ENCODE results near the gene MYO7A.

Gene MYO7A

DNA sequence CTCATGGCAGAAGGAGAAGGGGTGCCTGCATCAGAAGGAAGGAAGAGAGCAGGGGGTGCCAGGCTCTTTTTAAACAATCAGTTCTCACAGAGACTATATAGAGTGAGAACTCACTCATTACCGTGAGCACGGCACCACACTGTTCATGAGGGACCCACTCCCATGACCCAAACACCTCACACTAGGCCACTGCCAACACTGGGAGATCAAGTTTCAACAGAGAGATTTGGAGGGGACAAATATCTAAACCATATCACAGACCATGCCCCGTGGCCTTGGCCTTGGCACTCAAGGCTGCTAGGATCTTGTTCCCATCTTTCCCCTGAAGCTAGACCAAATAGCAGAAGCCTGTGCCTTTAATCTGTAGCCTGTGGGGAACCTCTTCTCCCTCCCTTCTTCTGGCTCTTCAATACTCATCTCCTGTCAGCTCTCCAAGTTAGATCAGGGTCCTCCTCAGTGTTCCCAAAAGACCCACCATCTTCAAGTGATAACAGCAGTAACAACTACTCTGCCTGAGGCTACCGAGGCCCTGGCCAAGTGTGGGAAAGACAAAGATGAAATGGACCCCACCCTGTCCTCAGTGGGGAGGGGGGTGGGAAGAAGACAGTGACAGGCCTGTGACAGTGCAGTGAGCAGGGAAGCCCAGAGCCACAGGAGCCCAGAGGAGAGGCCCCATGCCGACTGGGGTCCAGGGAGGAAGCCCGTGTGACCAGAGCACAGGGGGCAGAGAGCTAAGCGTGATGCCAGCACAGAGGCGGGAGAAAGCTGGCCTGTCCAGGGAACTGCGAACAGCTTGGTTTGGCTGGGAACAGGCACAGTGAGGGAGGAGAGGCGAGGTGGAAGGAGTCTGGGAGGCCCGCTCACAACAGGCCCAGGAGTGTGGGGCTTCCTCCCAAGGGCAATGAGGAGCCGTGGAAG, 72.6 kb downstream of the MYO7A start:
- H3K4me3 ChIP-seq (ENCODE audit: low read length), result no peak overlapping the region
- H2AFZ ChIP-seq (ENCODE audit: low read length), result no peak overlapping the region
- no peaks in the 10 kb centered on the region for H3K9me2 ChIP-seq (replicated peaks; ENCODE audit: insufficient read depth, low read length)
- no peaks in the 10 kb centered on the region for H3K36me3 ChIP-seq (replicated peaks; ENCODE audit: insufficient read depth, low read length)
- no peaks in the 10 kb centered on the region for H3K79me2 ChIP-seq (ENCODE audit: low read length)
- no peak overlapping the region for H3K27ac ChIP-seq (ENCODE audit: low read length)
- H3K9ac ChIP-seq (ENCODE audit: low read length), result no peak overlapping the region
- TF ChIP-seq, protein P1, sequence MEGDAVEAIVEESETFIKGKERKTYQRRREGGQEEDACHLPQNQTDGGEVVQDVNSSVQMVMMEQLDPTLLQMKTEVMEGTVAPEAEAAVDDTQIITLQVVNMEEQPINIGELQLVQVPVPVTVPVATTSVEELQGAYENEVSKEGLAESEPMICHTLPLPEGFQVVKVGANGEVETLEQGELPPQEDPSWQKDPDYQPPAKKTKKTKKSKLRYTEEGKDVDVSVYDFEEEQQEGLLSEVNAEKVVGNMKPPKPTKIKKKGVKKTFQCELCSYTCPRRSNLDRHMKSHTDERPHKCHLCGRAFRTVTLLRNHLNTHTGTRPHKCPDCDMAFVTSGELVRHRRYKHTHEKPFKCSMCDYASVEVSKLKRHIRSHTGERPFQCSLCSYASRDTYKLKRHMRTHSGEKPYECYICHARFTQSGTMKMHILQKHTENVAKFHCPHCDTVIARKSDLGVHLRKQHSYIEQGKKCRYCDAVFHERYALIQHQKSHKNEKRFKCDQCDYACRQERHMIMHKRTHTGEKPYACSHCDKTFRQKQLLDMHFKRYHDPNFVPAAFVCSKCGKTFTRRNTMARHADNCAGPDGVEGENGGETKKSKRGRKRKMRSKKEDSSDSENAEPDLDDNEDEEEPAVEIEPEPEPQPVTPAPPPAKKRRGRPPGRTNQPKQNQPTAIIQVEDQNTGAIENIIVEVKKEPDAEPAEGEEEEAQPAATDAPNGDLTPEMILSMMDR (IDR thresholded peaks at IDR 0.05; ENCODE audit: low read length), result no peak
- no peak for TF ChIP-seq EZH2 (optimal IDR thresholded peaks at IDR 0.05; ENCODE audit: low read depth, low read length)
- no peak for TF ChIP-seq EZH2phosphoT487 (IDR thresholded peaks at IDR 0.05; ENCODE audit: low read length)
- H3K9me3 ChIP-seq (replicated peaks; ENCODE audit: insufficient read depth, low read length), result no peaks in the 10 kb centered on the region
- no peaks in the 10 kb centered on the region for H4K20me1 ChIP-seq (ENCODE audit: insufficient read depth, low read length)
- H3K27me3 ChIP-seq (replicated peaks; ENCODE audit: insufficient read depth, low read length), result no peaks in the 10 kb centered on the region
- no peaks in the 10 kb centered on the region for H3F3A ChIP-seq (ENCODE audit: insufficient read depth, low read length)
- no peaks in the 10 kb centered on the region for H3K4me1 ChIP-seq (ENCODE audit: low read length)
- no peak overlapping the region for H3K4me2 ChIP-seq (ENCODE audit: low read depth, low read length)
- DNase-seq, result peak; percentile 4

DNA sequence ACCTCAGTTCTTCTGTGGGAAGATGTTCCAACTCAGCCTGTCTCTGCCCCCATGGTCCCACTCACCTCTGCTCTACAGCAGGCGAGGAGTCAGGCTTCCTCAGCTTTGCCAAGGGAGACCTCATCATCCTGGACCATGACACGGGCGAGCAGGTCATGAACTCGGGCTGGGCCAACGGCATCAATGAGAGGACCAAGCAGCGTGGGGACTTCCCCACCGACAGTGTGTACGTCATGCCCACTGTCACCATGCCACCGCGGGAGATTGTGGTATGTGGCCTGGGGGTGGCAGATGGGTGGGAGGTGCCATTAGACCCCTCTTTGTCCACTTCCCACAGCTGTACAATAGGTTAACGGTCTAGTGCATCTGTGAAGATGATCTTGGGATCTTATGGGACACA, 73.3 kb downstream of the MYO7A start:
- Histone ChIP-seq H3K79me2 (ENCODE audit: low read length) (no peaks in the 10 kb centered on the region), H3K9ac (ENCODE audit: low read length) (no peak overlapping the region), H3K27ac (ENCODE audit: low read length) (no peak overlapping the region), H3K9me3 (replicated peaks; ENCODE audit: insufficient read depth, low read length) (no peaks in the 10 kb centered on the region), H3K4me1 (ENCODE audit: low read length) (no peaks in the 10 kb centered on the region), H3K4me3 (ENCODE audit: low read length) (no peak overlapping the region), H3K27me3 (replicated peaks; ENCODE audit: insufficient read depth, low read length) (no peaks in the 10 kb centered on the region), H3F3A (ENCODE audit: insufficient read depth, low read length) (no peaks in the 10 kb centered on the region), H3K9me2 (replicated peaks; ENCODE audit: insufficient read depth, low read length) (no peaks in the 10 kb centered on the region), H3K4me2 (ENCODE audit: low read depth, low read length) (no peak overlapping the region), H2AFZ (ENCODE audit: low read length) (no peak overlapping the region), H4K20me1 (ENCODE audit: insufficient read depth, low read length) (no peaks in the 10 kb centered on the region), H3K36me3 (replicated peaks; ENCODE audit: insufficient read depth, low read length) (no peaks in the 10 kb centered on the region)
- DNase-seq, result no peak
- TF ChIP-seq EZH2phosphoT487 (IDR thresholded peaks at IDR 0.05; ENCODE audit: low read length), result no peak
- no peak for TF ChIP-seq EZH2 (optimal IDR thresholded peaks at IDR 0.05; ENCODE audit: low read depth, low read length)
- TF ChIP-seq, protein P1 (IDR thresholded peaks at IDR 0.05; ENCODE audit: low read length), result no peak

DNA sequence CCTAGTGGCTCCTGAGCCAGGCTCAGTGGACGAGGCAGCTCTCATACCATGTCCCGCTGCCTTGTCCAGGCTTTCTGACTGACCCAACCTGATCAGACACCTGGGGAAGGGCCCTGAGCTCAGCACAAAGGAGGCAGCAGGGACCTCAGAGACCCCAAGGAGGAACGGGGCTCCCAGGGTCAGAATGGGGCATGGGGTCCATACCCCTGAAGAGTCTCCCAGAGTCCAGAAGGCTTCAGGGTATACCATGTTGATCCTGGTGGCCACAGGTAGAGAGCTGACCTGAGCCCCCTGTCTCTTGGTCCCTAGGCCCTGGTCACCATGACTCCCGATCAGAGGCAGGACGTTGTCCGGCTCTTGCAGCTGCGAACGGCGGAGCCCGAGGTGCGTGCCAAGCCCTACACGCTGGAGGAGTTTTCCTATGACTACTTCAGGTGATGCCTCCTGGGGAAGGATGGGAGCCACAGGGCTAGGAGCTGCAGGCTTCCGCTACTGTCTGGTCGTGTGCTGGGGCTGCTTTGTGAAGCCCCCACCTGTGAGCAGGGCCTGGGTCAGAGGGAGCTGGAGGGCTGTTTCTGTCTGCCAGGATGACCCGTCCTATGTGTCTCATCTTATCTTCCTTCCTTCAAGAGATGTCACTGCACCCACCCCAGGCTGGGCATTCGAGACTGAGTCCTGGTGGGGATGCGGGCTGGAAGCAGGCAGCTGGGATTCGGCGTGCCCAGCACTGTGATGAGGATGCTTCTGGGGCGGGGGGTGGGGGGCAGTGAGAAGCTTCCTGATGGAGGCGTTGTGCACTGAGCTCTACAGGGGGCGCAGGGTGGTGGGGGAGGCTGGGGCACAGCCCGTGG, 74.2 kb downstream of the MYO7A start:
- Histone ChIP-seq H4K20me1 (ENCODE audit: insufficient read depth, low read length) (no peaks in the 10 kb centered on the region), H3K36me3 (replicated peaks; ENCODE audit: insufficient read depth, low read length) (no peaks in the 10 kb centered on the region), H3F3A (ENCODE audit: insufficient read depth, low read length) (no peaks in the 10 kb centered on the region), H3K9me2 (replicated peaks; ENCODE audit: insufficient read depth, low read length) (no peaks in the 10 kb centered on the region), H3K27ac (ENCODE audit: low read length) (no peak overlapping the region), H3K9ac (ENCODE audit: low read length) (no peak overlapping the region), H2AFZ (ENCODE audit: low read length) (no peak overlapping the region), H3K79me2 (ENCODE audit: low read length) (no peaks in the 10 kb centered on the region), H3K4me3 (ENCODE audit: low read length) (no peak overlapping the region), H3K27me3 (replicated peaks; ENCODE audit: insufficient read depth, low read length) (no peaks in the 10 kb centered on the region), H3K9me3 (replicated peaks; ENCODE audit: insufficient read depth, low read length) (no peaks in the 10 kb centered on the region), H3K4me1 (ENCODE audit: low read length) (no peaks in the 10 kb centered on the region), H3K4me2 (ENCODE audit: low read depth, low read length) (no peak overlapping the region)
- TF ChIP-seq EZH2phosphoT487 (IDR thresholded peaks at IDR 0.05; ENCODE audit: low read length) (no peak), EZH2 (optimal IDR thresholded peaks at IDR 0.05; ENCODE audit: low read depth, low read length) (no peak)
- TF ChIP-seq, protein P1 (IDR thresholded peaks at IDR 0.05; ENCODE audit: low read length), result no peak
- peak; percentile 4 for DNase-seq

Data from MM.1S (cell line).